Endothelial cell of umbilical vein (primary cell): ENCODE results near the gene TOX4. TPM values are rescaled to one million over a fixed set of nuclear protein-coding genes. Genes with fewer than 3 reads are reported as not detected.

Experiments used
- BruUV-seq: library from RNA; stranded (reverse); fragments of 400-500 nt; replicated peaks from 2 replicates; lab custom pipeline; 2021; lab: Mats Ljungman, UMichigan
- CTCF ChIA-PET: fragments of 300-600, 350-600 bp; sonication (Branson Sonifier 250); formaldehyde crosslinking; loops from one replicate; lab custom pipeline; 2021; ENCODE audit warnings: antibody characterized with exemption, inconsistent platforms; lab: Charles Lee
- POLR2A ChIA-PET: fragments of 300-600, 350-600 bp; sonication (Branson Sonifier 250); formaldehyde crosslinking; loops from one replicate; lab custom pipeline; 2021; ENCODE audit warnings: antibody characterized with exemption, inconsistent platforms; lab: Charles Lee
- DNase-seq: peaks from one replicate; pipeline ENCODE4 v3.0.0-alpha.2; 2011; ENCODE audit warnings: low read depth, low spot score
- FAIRE-seq: peaks from 2 replicates; lab custom pipeline; 2011; peaks lifted over from hg19 to GRCh38; lab: Jason Lieb, UNC
- H2AFZ ChIP-seq: 2 replicates; pipeline ENCODE4 v1.6.0; 2012; ENCODE audit warnings: low read depth, low read length, control low read depth, inconsistent platforms
- H3K27ac ChIP-seq: 2 replicates; pipeline ENCODE4 v1.5.1; 2011; ENCODE audit warnings: low read depth, mild to moderate bottlenecking, control low read depth, low read length, moderate library complexity; ENCODE audit not compliant: insufficient read depth
- H3K27me3 ChIP-seq, 2 experiments: 2 replicates each; pipeline versions ENCODE4 v1.6.0 to v1.6.1; 2011; ENCODE audit warnings: low read length in 2 of 2, mixed read lengths in 1 of 2; ENCODE audit not compliant: control insufficient read depth in 2 of 2, insufficient read depth in 2 of 2
- H3K36me3 ChIP-seq, 2 experiments: 2 replicates in 1 of 2; 3 replicates in 1 of 2; pipeline ENCODE4 v1.5.1; 2011; ENCODE audit warnings: low read length in 2 of 2, mild to moderate bottlenecking in 1 of 2, moderate library complexity in 1 of 2; ENCODE audit not compliant: control insufficient read depth in 2 of 2, insufficient read depth in 2 of 2; ENCODE audit errors: extremely low read depth in 1 of 2
- H3K4me1 ChIP-seq: 3 replicates; pipeline ENCODE4 v1.5.1; 2011; ENCODE audit warnings: mild to moderate bottlenecking, low read length; ENCODE audit not compliant: control insufficient read depth, insufficient read depth; ENCODE audit errors: extremely low read depth
- H3K4me2 ChIP-seq: 2 replicates; pipeline ENCODE4 v1.6.1; 2011; ENCODE audit warnings: low read length, control low read depth, mixed read lengths; ENCODE audit not compliant: insufficient read depth
- H3K4me3 ChIP-seq, 3 experiments: fragments of 200-600 bp in 1 of 3; sonication (generic), shearing (Covaris generic) in 1 of 3; replicated peaks in 1 of 3; 2 replicates each; pipeline ENCODE4 v1.5.1; 2011 to 2016; ENCODE audit warnings: control low read depth in 3 of 3, low read length in 3 of 3, mild to moderate bottlenecking in 2 of 3, inconsistent platforms in 1 of 3, low read depth in 1 of 3, moderate library complexity in 1 of 3; ENCODE audit not compliant: insufficient read depth in 1 of 3
- H3K79me2 ChIP-seq: 2 replicates; pipeline ENCODE4 v1.6.0; 2012; ENCODE audit warnings: low read length, inconsistent platforms; ENCODE audit not compliant: control insufficient read depth, insufficient read depth
- H3K9ac ChIP-seq: replicated peaks from 2 replicates; pipeline ENCODE3; 2011; ENCODE audit warnings: low read length, control low read depth; ENCODE audit not compliant: insufficient read depth; ENCODE audit errors: extremely low read depth
- H3K9me1 ChIP-seq: replicated peaks from 3 replicates; pipeline ENCODE4 v1.6.0; 2011; ENCODE audit warnings: mild to moderate bottlenecking, low read length; ENCODE audit not compliant: control insufficient read depth, insufficient read depth; ENCODE audit errors: extremely low read depth
- H3K9me3 ChIP-seq: replicated peaks from 2 replicates; pipeline ENCODE4 v1.5.1; 2012; ENCODE audit warnings: low read length, inconsistent platforms; ENCODE audit not compliant: control insufficient read depth, insufficient read depth
- H4K20me1 ChIP-seq: replicated peaks from 2 replicates; pipeline ENCODE3; 2011; ENCODE audit warnings: mild to moderate bottlenecking, low read length; ENCODE audit not compliant: control insufficient read depth, insufficient read depth; ENCODE audit errors: extremely low read depth
- EZH2 ChIP-seq: IDR thresholded peaks from 2 replicates; pipeline ENCODE4 v1.6.1; 2012; ENCODE audit warnings: borderline replicate concordance, low read depth, mild to moderate bottlenecking, moderate library complexity, low read length, inconsistent platforms; ENCODE audit not compliant: severe bottlenecking
- GATA2 ChIP-seq: IDR thresholded peaks from 2 replicates; pipeline ENCODE4 v1.7.0; 2011; ENCODE audit warnings: low read depth, mild to moderate bottlenecking, moderate library complexity, mixed read lengths, low read length; ENCODE audit not compliant: insufficient read length, insufficient read depth
- JUN ChIP-seq: IDR thresholded peaks from 2 replicates; pipeline ENCODE4 v1.6.1; 2011; ENCODE audit warnings: borderline replicate concordance, low read depth; ENCODE audit not compliant: insufficient read length, insufficient read depth
- MYC ChIP-seq: IDR thresholded peaks from one replicate; pipeline ENCODE4 v1.6.1; 2011; ENCODE audit warnings: mild to moderate bottlenecking, low read depth, low read length
- POLR2A ChIP-seq: IDR thresholded peaks from 2 replicates; pipeline ENCODE4 v1.6.1; 2012; ENCODE audit warnings: low read depth, mild to moderate bottlenecking, control low read depth, low read length
- dilution Hi-C: fragments of 300-500 bp; cut with MboI; formaldehyde crosslinking; loops from one replicate; pipeline ENCODE4 v1.15.0; 2019; ENCODE audit warnings: low sequenced_read_pairs; ENCODE audit not compliant: extremely low pct_ligation_motif_present
- intact Hi-C: fragments of 100-400 bp; cut with micrococcal nuclease; formaldehyde crosslinking; loops from one replicate; pipeline ENCODE4 v1.10.0; 2022
- polyA plus RNA-seq, 4 experiments: library from polyadenylated mRNA; depleted of rRNA in 3 of 4; stranded (reverse) in 3 of 4; unstranded in 1 of 4; fragments of >200 nt; gene quantifications; 2 replicates each; pipeline versions ENCODE4 v1.2.1 to v1.2.3, GENCODE V29; 2011 to 2012; ENCODE audit warnings: missing spikeins in 1 of 4
- total RNA-seq: library from RNA; stranded (reverse); gene quantifications from 2 replicates; pipeline ENCODE4 v1.2.3, GENCODE V29; 2021
- TF ChIP-seq, protein P1 (sequence below), 2 donors: IDR thresholded peaks; 1 replicate in 1 of 2; 2 replicates in 1 of 2; pipeline ENCODE4 v1.5.1; 2011; ENCODE audit warnings: low read length in 2 of 2, mild to moderate bottlenecking in 2 of 2, moderate library complexity in 2 of 2, control low read depth in 1 of 2, inconsistent platforms in 1 of 2, low read depth in 1 of 2; ENCODE audit not compliant: insufficient read depth in 1 of 2; ENCODE audit errors: extremely low read depth in 1 of 2

Gene TOX4
- total and polyA plus RNA-seq, 2 donors (not counting 3 experiments of a cell fraction or from before 2014, with no cell fraction given): 67.4 to 78.4 TPM

DNA sequence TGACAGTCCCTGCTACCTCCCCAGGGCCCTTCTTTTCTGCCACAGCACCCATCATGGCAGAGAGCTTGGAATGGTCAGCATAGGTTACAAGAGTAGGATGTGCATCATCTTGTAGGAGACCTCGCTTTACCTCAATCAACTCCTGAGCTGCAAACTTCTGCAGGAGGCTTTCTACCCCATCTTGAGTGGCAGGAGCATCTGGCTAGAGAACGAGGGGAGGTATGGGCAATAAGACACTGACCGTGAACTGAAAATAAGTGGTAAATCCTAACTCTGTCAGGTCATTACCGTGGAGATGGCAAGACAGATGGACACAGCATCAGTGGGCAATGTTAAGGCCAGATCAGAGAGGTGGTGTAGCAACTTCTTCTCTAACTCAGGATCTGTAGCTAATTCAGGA is 26.4 kb downstream of the TOX4 start:
- CTCF ChIA-PET: interaction anchor here (1.6 kb wide), 1 partner anchor 26 kb away, joined by 5 read pairs; the partner anchor contains the start of genes RAB2B and TOX4
- Histone ChIP-seq H3K9ac (no peak overlapping the region), H3K4me1 (no peaks in the 10 kb centered on the region), H3K4me3 (no peak overlapping the region), H3K27me3 (no peaks in the 10 kb centered on the region), H3K79me2 (peaks cover 45% of the 10 kb centered on the region), H3K27ac (no peak overlapping the region), H4K20me1 (no peaks in the 10 kb centered on the region), H3K4me2 (no peak overlapping the region), H3K9me3 (no peaks in the 10 kb centered on the region), H3K9me1 (no peaks in the 10 kb centered on the region), H2AFZ (no peak overlapping the region), H3K36me3 (peaks cover 18 to 30% of the 10 kb centered on the region in 2 experiments)
- no peak for DNase-seq
- BruUV-seq: no TSS peak
- intact Hi-C loops: no loop called here
- POLR2A ChIA-PET: no interaction called here
- TF ChIP-seq POLR2A (no peak), GATA2 (no peak), JUN (no peak), EZH2 (no peak), MYC (no peak)
- TF ChIP-seq, protein P1, sequence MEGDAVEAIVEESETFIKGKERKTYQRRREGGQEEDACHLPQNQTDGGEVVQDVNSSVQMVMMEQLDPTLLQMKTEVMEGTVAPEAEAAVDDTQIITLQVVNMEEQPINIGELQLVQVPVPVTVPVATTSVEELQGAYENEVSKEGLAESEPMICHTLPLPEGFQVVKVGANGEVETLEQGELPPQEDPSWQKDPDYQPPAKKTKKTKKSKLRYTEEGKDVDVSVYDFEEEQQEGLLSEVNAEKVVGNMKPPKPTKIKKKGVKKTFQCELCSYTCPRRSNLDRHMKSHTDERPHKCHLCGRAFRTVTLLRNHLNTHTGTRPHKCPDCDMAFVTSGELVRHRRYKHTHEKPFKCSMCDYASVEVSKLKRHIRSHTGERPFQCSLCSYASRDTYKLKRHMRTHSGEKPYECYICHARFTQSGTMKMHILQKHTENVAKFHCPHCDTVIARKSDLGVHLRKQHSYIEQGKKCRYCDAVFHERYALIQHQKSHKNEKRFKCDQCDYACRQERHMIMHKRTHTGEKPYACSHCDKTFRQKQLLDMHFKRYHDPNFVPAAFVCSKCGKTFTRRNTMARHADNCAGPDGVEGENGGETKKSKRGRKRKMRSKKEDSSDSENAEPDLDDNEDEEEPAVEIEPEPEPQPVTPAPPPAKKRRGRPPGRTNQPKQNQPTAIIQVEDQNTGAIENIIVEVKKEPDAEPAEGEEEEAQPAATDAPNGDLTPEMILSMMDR (IDR thresholded peaks at IDR 0.05; ENCODE audit: extremely low read depth in 1 of 2, insufficient read depth in 1 of 2, low read depth in 1 of 2, low read length in 2 of 2): no peak
- FAIRE-seq: no peak
- dilution Hi-C loops: no loop called here
